HG03196 (cell line): ENCODE results near the gene TBX1.
"Not testable (repeated sequence)": the region's sequence is repeated elsewhere in the genome, so short reads cannot be mapped to it uniquely, and the experiment has no call there.

Source experiments
- ATAC-seq: cut with Tn5 transposase; IDR thresholded peaks from one replicate; pipeline ENCODE4 v1.9.1; 2021; ENCODE audit not compliant: unreplicated experiment

TBX1 gene

DNA sequence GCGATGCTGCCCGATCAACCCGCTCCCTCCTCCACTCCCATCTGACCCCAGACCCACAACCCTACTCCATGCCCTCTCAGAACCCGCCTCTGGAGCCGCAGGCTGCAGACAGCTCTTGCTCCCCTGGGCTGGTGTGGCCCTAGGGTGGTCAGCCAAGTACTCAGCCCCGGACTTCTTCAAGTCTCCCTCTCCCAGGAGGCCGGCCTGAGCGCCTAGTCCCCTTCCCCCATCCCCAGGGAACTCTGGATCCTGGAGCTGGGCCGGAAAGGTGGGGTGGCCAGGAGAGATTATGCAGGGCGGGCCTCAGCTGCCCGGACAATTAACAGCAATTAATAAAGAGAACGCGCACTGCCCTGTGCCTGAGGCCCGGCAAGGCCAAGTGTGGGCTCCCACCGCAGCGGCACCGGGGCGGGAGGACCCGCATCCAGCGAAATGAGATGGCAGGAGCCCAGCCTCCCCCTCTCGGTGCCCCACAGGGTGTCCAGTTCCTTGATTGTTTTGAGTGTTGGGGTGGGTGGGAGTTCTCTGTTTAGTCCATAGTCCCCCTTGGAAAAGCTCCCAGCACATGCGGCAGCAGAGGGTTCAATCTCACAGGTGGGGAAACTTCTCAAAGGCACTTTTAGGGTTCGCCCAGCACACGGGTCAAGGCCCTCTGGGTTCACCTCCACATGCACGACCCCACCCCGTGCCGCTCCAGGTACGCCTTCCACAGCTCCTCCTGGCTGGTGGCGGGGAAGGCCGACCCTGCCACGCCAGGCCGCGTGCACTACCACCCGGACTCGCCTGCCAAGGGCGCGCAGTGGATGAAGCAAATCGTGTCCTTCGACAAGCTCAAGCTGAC is 3.1 kb downstream of the TBX1 start:
- no peak for ATAC-seq

- ATAC-seq, result no peak
These were observed 3.7 kb downstream of the TBX1 start for GRCh38 chr22:19764299-19764593.

GRCh38 chr22:19764636-19765476 is 4.3 kb downstream of the TBX1 start:
- ATAC-seq, result no peak

DNA sequence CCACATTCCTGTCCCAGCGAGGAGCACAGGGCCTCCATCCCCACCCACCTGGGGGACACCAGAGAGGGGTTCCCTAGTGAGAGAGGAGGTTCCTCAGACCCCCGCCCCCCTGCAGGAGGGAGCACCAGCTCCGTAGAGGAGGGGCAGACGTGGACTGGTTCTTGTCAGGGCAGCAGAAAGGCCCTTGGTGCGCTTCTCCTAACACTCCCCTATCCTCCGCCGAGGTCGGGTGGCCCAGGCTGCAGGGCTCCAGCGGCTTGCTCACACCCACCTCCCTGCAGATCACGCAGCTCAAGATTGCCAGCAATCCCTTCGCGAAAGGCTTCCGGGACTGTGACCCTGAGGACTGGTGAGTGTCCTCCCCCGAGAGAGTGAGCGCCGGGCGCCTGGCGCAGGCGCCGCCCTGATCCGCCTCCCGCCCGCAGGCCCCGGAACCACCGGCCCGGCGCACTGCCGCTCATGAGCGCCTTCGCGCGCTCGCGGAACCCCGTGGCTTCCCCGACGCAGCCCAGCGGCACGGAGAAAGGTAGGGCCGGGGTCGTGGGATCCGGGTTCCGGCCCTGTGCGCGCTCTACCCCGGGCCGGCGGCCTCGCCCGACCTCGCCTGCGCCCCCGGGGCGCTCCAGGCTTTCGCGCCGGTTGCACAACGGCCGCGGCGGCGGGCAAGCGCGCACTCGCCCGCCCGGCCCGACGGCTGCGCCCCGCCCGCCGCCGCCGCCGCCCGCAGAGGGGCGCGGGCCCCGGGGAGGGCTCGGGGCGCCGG is 5.1 kb downstream of the TBX1 start:
- ATAC-seq, result no peak

DNA sequence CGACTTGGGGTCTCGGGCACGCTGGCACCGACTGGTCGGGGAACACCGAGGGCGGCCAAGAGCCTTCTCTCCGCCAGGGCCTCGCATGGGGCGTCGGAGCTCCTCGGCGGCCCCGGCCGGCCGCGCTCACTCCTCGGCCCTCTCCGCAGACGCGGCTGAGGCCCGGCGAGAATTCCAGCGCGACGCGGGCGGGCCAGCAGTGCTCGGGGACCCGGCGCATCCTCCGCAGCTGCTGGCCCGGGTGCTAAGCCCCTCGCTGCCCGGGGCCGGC is 5.6 kb downstream of the TBX1 start:
- ATAC-seq, result no peak

DNA sequence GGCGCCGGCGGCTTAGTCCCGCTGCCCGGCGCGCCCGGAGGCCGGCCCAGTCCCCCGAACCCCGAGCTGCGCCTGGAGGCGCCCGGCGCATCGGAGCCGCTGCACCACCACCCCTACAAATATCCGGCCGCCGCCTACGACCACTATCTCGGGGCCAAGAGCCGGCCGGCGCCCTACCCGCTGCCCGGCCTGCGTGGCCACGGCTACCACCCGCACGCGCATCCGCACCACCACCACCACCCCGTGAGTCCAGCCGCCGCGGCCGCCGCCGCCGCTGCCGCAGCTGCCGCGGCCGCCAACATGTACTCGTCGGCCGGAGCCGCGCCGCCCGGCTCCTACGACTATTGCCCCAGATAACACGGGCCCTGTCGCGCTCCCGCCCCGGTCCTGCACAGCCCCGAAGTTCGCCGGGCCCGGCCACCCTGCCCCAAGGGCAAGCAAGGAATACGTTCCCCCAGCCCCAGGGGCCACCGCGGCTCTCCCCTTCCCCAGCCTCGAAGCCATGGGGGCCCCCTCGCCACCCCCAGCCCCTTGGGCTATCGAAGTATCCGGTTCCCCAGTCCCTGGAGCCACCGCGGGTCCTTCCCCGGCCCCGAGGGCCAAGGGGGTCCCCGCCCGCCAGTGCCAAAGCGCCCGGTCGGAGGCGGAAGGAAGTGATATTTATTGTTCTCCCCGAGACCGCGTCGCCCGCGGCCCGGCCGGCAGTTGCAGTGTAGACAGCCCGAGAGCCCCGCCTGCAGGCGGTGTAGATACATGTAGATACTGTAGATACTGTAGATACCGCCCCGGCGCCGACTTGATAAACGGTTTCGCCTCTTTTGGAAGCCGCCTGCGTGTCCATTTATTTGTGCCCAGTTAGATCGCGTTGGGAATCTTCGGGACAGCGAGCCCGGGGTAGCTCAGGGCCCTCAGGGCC is 6.2 kb downstream of the TBX1 start:
- ATAC-seq, result no peak

- no peak for ATAC-seq
These were observed 7.1 kb downstream of the TBX1 start for GRCh38 chr22:19767427-19768341.

GRCh38 chr22:19769393-19769715 is 8.8 kb downstream of the TBX1 start:
- ATAC-seq, result no peak

GRCh38 chr22:19770349-19771220 is 10.0 kb downstream of the TBX1 start:
- ATAC-seq, result no peak

GRCh38 chr22:19772422-19772672 is 11.8 kb downstream of the TBX1 start:
- ATAC-seq, result no peak

DNA sequence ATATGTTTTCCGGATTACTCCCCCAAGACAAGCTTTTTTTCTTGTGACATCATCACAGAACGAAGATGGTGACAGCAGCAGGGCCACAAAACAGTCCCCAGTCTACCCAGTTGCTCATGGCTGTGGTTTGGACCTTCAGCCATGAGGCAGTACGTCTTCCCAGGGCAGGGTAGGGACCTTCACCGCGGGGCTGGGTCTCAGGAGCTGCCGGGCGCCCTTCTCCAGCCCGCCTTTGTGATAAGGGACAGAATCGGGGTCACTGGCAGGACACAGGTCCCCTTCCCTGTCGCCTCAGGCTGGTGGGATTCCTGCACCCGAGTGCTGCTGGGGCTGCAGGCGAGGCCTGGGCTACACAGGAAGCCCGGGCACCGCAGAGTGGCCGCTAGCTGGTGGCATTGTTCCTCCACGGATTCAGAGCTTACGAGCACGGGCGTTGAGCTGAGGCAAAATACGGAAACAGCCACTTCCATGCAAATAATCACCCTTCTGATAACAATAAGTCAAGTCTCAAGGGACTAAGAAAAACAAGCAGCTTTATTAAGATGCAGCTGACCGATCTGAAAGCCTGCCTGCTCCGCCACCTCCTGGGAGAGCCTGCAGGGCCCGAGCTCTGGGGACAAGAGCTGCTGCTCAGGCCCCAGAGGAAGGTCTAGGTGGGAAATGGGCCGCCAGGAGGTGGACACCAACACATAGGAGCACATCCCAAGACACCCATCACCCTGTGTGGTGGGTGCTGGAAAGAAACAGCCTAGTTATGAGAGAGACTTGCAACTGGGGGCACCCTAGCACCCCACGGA is 12.3 kb downstream of the TBX1 start:
- ATAC-seq, result peak; percentile 70

DNA sequence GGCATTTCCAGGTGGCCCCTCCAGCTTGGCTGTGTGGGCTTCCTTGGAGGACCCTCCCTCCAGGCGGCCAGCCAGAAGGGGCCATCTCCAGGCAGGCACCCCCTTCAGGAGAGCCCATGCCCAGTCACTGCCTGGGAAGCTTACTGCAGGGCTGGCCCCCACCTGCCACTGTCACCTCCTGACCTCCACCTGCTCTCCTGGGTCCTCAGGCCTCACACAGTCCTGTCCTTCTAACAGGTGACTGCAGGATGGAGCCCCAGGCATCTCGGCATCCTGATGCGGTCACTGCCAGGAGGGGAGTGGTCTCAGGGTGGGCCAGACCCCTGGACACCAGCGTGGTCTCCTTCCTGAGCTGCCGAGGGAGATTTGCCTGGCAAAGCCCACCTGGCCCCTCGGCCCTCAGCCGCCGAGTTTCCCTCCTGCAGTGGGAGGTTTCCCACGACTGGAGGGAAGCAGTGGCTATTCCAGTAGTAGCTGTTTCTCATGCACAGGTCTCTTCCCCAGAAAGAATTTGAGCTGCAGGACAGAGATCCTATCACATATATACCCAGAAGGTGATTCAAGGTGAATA is 13.0 kb downstream of the TBX1 start:
- ATAC-seq, result no peak

DNA sequence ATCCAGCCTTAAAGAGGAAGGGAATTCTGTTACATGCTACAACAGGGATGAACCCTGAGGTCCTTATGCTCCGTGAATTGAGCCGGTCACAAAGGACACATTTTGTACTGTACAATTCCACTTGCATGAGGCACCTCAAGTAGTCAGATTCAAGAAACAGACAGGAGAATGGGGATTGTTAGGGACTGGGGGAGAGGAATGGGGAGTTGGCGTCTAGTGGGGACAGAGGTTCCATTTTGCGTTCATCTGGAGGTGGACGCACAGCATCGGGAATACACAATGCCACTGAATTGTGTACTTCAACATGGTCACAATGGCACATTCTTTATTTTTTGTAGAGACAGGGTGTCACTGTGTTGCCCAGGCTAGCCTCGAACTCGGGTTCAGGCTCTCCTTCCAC is 14.1 kb downstream of the TBX1 start:
- no peak for ATAC-seq

- ATAC-seq, result no peak
These were observed 15.1 kb downstream of the TBX1 start for GRCh38 chr22:19775496-19776325.

GRCh38 chr22:19776433-19777031 is 16.0 kb downstream of the TBX1 start:
- ATAC-seq, result no peak

DNA sequence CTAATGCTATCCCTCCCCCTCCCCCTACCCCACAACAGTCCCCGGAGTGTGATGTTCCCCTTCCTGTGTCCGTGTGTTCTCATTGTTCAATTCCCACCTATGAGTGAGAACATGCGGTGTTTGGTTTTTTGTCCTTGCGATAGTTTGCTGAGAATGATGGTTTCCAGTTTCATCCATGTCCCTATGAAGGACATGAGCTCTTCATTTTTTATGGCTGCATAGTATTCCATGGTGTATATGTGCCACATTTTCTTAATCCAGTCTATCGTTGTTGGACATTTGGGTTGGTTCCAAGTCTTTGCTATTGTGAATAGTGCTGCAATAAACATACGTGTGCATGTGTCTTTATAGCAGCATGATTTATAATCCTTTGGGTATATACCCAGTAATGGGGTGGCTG is 16.6 kb downstream of the TBX1 start:
- ATAC-seq, result not testable (repeated sequence)

- ATAC-seq, result no peak
These were observed 18.4 kb downstream of the TBX1 start for GRCh38 chr22:19779011-19779421.
